HG03159 (cell line): Measurements from ENCODE around the gene ADGRL3.

Source experiments
- ATAC-seq: cut with Tn5 transposase; IDR thresholded peaks from one replicate; pipeline ENCODE4 v1.9.1; 2021; ENCODE audit warnings: mild to moderate bottlenecking, moderate library complexity; ENCODE audit not compliant: unreplicated experiment

The ADGRL3 gene

GRCh38 chr4:61531188-61531587 lies 331.1 kb downstream of the ADGRL3 start:
- ATAC-seq, result no peak

- no peak for ATAC-seq
These were observed 332.3 kb downstream of the ADGRL3 start for GRCh38 chr4:61532336-61533000.

- ATAC-seq, result no peak
These were observed 333.0 kb downstream of the ADGRL3 start for GRCh38 chr4:61533140-61533539.

GRCh38 chr4:61540944-61541343 lies 340.8 kb downstream of the ADGRL3 start:
- no peak for ATAC-seq

- ATAC-seq, result no peak
These were observed 341.3 kb downstream of the ADGRL3 start for GRCh38 chr4:61541459-61541858.

GRCh38 chr4:61543976-61544375 lies 343.9 kb downstream of the ADGRL3 start:
- no peak for ATAC-seq

GRCh38 chr4:61545902-61546480 lies 345.9 kb downstream of the ADGRL3 start:
- ATAC-seq, result no peak

GRCh38 chr4:61549336-61549735 lies 349.2 kb downstream of the ADGRL3 start:
- no peak for ATAC-seq

- ATAC-seq, result no peak
These were observed 353.5 kb downstream of the ADGRL3 start for GRCh38 chr4:61553557-61554125.

GRCh38 chr4:61555789-61556188 lies 355.7 kb downstream of the ADGRL3 start:
- no peak for ATAC-seq

- ATAC-seq, result no peak
These were observed 356.2 kb downstream of the ADGRL3 start for GRCh38 chr4:61556277-61556676.

- no peak for ATAC-seq
These were observed 359.3 kb downstream of the ADGRL3 start for GRCh38 chr4:61559396-61559795.

GRCh38 chr4:61561028-61561427 lies 360.9 kb downstream of the ADGRL3 start:
- no peak for ATAC-seq

- no peak for ATAC-seq
These were observed 371.8 kb downstream of the ADGRL3 start for GRCh38 chr4:61571761-61572559.

GRCh38 chr4:61575796-61576195 lies 375.7 kb downstream of the ADGRL3 start:
- no peak for ATAC-seq

- ATAC-seq, result no peak
These were observed 379.7 kb downstream of the ADGRL3 start for GRCh38 chr4:61579786-61580185.

GRCh38 chr4:61580721-61581377 lies 380.7 kb downstream of the ADGRL3 start:
- no peak for ATAC-seq

- no peak for ATAC-seq
These were observed 383.6 kb downstream of the ADGRL3 start for GRCh38 chr4:61583696-61584095.

- ATAC-seq, result no peak
These were observed 388.7 kb downstream of the ADGRL3 start for GRCh38 chr4:61588621-61589402.

- ATAC-seq, result no peak
These were observed 390.8 kb downstream of the ADGRL3 start for GRCh38 chr4:61590881-61591280.
